Activated CD8-positive, alpha-beta memory T cell treated with anti-CD3 and anti-CD28 coated beads for 4 hours (primary cell): ENCODE data around the gene CCDC12.

ENCODE experiments used
- DNase-seq, 2 donors: peaks; one replicate each; pipeline ENCODE4 v3.0.0-alpha.2; 2020; ENCODE audit warnings: low read depth in 2 of 2

CCDC12 gene

GRCh38 chr3:46996689-46997452 is 20.3 kb upstream of the CCDC12 start:
- DNase-seq = no peak

- no peak for DNase-seq
Observed at GRCh38 chr3:46995901-46996562, 19.5 kb upstream of the CCDC12 start.

GRCh38 chr3:46994801-46995731 is 18.5 kb upstream of the CCDC12 start:
- DNase-seq = no peak

GRCh38 chr3:46993986-46994385 is 17.4 kb upstream of the CCDC12 start:
- no peak for DNase-seq

DNA sequence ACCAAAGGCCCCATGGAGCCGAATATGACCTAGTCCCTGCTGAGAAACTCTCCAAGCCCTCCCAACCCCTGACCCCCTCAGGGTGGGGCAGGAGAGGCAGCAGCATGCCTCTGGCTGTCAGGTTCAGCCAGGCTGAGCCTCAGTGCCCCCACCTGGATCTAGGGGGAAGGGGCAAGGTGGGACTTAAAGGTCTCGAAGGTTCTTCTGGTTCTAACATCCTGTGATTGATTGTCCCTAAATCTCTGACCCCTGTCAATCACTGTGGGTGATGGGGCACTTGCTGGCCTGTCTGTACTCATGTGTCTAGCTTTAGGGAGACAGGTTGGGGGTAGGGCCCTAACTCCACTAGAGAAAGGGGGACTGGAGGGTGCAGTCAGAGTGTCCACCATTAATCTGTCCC is 16.7 kb upstream of the CCDC12 start:
- DNase-seq = no peak

DNA sequence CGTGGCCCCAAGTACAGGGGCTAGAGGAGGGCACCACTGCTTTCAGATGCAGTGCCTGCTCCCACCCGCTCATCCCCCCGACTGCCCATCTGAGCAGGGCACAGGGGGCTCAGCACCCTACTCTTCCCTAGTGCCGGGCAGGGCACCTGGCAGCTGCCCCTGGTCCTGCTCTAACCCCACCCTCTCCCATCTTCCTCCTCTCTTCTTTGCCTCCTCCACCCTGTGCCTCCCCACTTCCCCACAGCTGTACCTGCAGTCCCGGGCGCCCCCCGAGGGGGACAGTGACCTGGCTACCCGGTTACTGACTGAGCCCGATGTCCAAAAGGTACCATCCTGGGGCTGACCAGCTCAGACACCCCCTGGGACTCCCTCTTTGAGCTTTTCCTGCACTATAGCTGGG is 15.7 kb upstream of the CCDC12 start:
- no peak for DNase-seq

- DNase-seq = no peak
Observed at GRCh38 chr3:46991406-46992165, 15.0 kb upstream of the CCDC12 start.

- DNase-seq = no peak
Observed at GRCh38 chr3:46990573-46991374, 14.2 kb upstream of the CCDC12 start.

DNA sequence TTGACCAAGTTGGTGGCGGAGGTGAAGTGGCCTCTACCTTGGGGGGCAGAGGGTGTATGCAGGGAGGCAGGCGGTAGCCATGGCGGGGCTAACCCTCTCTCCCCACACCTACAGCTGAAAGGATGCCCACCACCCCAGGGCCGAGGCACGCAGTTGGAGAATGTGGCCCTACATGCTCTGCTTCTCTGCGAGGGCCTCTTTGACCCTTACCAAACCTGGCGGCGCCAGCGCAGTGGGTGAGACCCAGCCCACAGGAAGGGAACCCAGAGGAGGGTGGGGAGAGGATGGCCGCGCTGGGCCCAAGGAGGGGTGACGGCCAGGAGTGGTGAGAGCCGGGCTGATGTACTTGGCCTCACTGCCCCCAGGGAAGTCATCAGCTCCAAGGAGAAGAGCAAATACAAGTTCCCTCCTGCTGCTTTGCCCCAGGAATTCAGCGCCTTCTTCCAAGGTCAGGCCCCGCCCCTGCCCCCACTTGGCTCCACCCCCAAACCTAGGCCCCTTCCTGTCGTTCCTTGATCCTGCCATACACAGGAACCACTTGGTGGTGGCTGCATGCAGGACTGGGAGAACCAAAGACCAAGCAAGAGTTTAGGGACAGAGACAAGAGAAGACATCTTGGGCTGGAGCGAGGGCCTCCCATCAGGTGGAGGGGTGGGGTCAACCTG is 12.7 kb upstream of the CCDC12 start:
- no peak for DNase-seq

DNA sequence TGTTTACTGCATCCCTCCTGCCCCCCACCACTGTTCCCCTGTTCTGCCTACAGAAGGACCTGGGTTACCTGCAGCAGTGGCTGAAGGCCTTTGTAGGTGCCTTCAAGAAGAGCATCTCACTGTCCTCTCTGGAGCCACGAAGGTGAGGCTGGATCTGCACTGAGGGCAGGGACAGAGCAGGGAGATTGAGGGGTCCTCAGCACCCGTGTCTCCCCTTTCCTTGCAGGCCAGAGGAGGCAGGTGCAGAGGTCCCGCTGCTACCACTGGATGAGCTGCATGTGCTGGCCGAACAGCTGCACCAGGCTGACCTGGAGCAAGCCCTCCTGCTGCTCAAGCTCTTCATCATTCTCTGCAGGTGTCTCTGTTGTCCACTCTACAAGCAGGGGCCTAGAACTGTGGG is 12.1 kb upstream of the CCDC12 start:
- no peak for DNase-seq

DNA sequence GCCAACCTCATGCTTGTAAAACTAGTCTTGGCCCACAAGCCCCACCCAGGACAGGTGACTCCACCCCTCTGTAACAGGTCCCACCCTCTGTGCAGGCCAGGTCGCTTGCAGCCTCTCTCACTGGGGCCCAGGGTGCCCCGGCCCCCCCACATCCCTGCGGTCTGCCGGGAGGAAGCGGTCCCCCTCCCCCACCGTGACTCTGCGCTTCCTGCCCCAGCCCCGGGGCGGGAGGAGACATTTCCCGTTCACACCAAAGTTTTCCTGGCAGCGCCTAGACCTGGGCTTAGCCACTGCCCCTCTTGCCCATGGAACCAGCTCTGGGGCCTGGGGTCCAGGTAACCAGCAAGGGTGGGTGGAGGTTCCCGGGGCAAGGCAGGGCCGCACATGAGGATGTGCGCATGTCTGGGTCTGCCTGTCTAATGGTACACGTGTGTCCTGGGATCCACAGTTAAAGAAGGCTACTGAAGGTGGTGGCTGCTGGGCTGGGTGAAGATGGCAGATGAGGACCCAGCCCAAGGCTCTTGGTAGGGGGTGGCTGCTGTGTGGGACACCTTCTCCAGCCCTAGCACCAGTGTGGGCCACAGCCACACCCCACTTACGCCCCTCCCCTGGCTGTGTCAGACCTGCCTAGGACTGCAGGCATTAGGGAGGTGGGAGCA is 11.3 kb upstream of the CCDC12 start:
- peak; percentile 66 to 70 for DNase-seq

GRCh38 chr3:46987319-46987742 is 10.8 kb upstream of the CCDC12 start:
- no peak for DNase-seq

GRCh38 chr3:46986782-46987310 is 10.3 kb upstream of the CCDC12 start:
- DNase-seq = no peak

GRCh38 chr3:46986055-46986730 is 9.6 kb upstream of the CCDC12 start:
- no peak for DNase-seq

DNA sequence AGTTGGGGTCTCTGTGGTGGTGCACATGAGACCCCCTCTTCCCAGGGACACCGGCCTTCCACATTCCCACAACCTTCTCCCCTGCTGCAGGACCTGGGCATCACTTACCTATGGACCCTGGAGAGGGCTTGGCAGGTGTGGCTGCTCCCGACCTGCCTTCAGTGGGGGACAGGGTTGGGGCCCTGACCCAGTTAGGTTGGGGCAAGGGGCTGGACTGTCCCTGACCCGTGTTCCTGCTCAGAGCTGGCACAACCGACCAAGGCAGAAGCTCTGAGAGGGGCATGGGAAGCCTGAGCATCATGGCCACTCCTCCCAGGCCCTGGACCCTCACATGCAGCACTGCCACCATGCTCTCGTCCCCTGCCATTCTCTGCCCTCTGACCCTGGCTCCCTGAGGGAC is 9.0 kb upstream of the CCDC12 start:
- DNase-seq = no peak

- no peak for DNase-seq
Observed at GRCh38 chr3:46984591-46985459, 8.3 kb upstream of the CCDC12 start.

- DNase-seq = no peak
Observed at GRCh38 chr3:46982546-46982945, 6.0 kb upstream of the CCDC12 start.

DNA sequence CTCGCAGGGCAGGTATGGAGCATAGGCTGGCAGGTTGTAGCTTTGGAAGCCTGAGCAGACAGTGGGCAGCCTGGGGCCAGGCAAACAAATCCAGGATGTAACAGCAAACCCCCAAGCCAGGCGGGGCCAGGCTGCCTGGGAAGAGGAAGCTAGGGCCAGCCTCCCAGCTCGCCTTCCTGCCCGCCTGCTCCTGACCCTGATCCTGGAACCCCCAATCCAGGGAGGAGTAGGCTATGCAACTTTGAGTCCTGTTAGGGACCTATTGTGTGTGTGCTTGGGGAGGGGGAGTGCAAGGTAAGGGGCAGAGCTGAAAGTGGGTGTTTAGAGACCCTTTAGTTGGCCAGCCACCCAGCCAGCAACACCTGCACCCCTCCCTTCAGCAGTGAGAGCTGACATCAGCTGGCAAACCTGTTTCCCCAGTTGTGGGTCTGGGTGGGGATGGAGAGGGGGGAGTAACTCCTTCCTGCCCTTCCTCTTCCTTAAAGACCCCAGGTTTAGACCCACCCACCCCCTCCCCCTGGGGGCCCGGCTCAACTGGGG is 5.5 kb upstream of the CCDC12 start:
- DNase-seq = no peak
